Fibroblast of lung (primary cell): Measurements from ENCODE around the gene PTPRU.

ENCODE experiments used
- CTCF ChIP-seq, 2 donors: IDR thresholded peaks in 1 of 2; conservative IDR thresholded peaks in 1 of 2; 1 replicate in 1 of 2; 2 replicates in 1 of 2; pipeline ENCODE4 v1.5.1; 2011 to 2012; ENCODE audit warnings: low read length in 2 of 2, control low read depth in 1 of 2, inconsistent platforms in 1 of 2, low read depth in 1 of 2, mild to moderate bottlenecking in 1 of 2
- EZH2 ChIP-seq: IDR thresholded peaks from 2 replicates; pipeline ENCODE4 v1.5.1; 2012; ENCODE audit warnings: low read length, control low read depth, mild to moderate bottlenecking; ENCODE audit errors: missing control alignments

- TF ChIP-seq CTCF (conservative IDR thresholded peaks at IDR 0.05 in 1 of 2, IDR thresholded peaks at IDR 0.05 in 1 of 2; ENCODE audit: low read depth in 1 of 2, low read length in 2 of 2) (no peak), EZH2 (no peak)
Observed at GRCh38 chr1:29309621-29310020, 73.3 kb downstream of the PTPRU start.
